ENCODE measurements around the gene SNX14.
A peak's percentile ranks its signal among the peaks of the same experiment; 100 is the strongest.
"Not testable (repeated sequence)": the region's sequence is repeated elsewhere in the genome, so short reads cannot be mapped to it uniquely, and the experiment has no call there.

The SNX14 gene

DNA sequence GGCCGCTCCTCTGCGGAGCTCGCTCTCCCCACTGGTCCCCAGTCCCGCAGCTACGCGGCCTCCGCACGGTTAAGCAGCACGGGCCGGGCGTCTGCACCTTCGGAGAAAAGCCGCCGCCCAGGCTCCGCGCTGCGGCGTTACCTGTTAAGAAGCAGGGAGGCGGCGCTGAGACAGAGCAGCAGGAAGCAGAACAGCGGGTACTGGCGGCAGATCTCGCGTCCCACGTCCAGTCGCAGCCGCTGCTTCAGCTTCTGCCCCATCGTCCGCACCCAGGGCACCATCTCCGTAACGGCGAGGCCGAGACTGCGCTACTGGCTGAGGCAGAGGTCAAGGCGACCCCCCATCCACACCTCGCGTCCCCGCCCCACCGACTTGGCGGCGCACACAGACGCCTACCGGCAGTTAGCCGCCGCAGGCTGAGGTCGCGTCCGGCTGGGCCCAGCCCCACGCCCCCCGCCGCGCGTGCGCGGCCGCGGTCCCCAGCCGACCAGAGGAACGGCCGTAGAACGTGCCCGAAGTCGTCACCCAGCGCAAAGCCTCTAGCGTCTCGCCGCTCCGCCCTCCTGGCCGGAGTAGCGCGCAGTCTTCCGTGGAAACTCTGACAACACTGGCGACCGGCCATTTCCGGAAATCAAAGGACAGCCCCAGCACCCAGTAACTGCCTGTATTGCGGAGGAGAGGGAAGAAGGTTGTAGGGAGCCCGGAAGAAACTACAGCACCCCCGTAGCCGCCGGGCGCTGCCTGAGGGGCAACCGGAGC is at the start of gene SNX14:
TSS of gene SNX14 (minus strand) at position 421 of the 759 bp plus-strand sequence. CDS start at position 281, 140 bp downstream.
- DNase-seq, result peak; percentile 65

GRCh38 chr6:85642774-85643536 is 49.3 kb upstream of the SNX14 start, which contains the start of gene SYNCRIP:
Gene SYNCRIP, minus strand, starts transcription at chr6:85642886. Its CDS starts 1,447 bp downstream, at chr6:85641439.
- peak; percentile 98 for DNase-seq

GRCh38 chr6:85641897-85642773 is 48.5 kb upstream of the SNX14 start:
- DNase-seq, result peak; percentile 53

- no peak for DNase-seq
These were observed 47.9 kb upstream of the SNX14 start for GRCh38 chr6:85641522-85641896.

- no peak for DNase-seq
These were observed 47.2 kb upstream of the SNX14 start for GRCh38 chr6:85640821-85641220.

GRCh38 chr6:85637579-85637978 is 43.9 kb upstream of the SNX14 start:
- no peak for DNase-seq

GRCh38 chr6:85632164-85632942 is 38.7 kb upstream of the SNX14 start:
- DNase-seq, result no peak

- not testable (repeated sequence) for DNase-seq
These were observed 37.5 kb upstream of the SNX14 start for GRCh38 chr6:85631117-85631516.

GRCh38 chr6:85628353-85628752 is 34.7 kb upstream of the SNX14 start:
- DNase-seq, result no peak

DNA sequence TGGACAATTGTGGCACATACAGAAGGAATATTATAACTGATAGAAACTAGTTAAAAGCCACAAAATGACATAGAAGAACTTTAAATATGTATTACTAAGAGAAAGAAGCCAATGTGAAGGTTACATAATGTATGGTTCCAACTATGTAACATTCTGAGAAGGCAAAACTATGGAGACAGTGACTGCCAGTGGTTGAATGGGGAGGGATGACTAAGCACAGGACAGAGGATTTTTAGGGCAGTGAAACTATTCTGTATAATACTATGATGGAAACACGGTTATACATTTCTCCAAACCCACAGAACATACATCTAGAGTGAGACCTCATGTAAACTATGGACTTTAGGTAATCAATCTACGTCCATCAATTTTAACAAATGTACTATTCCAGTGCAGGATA is 26.6 kb upstream of the SNX14 start:
- no peak for DNase-seq

- DNase-seq, result no peak
These were observed 21.1 kb upstream of the SNX14 start for GRCh38 chr6:85614780-85615179.

GRCh38 chr6:85612690-85613474 is 19.2 kb upstream of the SNX14 start:
- no peak for DNase-seq

DNA sequence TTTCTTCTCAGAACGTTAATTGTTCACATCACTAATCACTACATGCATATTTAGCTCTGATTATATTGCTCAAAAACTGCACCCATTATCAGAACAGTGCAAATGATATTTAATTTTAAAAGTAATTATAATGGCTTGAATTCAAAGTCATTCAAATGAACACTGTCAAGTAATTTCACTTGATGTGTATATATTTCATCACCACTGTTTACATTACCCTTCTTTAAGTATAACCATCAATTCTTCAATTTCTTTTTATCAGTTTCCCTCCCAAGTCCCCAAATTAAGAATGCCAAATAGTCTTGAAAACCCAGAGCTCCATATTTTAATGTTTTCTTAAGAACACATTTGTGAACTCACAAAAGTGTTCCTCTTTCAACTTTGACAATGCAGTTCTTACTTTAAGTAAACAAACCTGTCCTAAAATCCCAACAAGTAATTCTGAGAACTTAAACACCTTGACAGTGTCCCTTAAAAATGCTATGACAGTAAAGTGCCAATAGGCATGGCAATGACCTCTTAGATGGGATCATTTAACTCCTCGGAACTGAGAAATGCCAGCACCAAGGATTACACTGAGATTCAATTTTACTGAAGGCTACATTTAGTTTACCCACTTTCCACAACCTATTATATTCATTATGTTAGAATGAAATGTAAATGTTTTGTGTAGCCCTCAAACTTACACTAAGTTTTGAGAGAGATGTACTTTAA is 16.7 kb upstream of the SNX14 start:
- DNase-seq, result no peak

DNA sequence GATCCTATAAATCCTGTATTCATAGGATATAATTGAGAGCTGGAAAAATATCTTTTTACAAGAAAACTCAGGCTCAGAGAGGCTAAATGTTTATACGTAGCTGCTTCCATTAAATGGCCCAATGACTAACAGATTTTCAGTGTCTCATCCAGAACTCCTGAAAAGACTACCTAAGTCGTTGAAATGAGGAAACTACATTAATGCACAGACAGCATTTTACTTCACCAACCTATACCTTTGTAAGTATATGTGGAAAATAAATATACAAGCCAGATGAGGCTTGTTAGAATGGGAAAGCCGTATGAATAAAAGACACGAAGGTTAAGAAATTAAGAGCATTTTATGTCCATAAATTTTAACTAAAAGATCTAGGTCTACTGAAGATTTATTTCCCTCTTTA is 8.4 kb upstream of the SNX14 start:
- no peak for DNase-seq

DNA sequence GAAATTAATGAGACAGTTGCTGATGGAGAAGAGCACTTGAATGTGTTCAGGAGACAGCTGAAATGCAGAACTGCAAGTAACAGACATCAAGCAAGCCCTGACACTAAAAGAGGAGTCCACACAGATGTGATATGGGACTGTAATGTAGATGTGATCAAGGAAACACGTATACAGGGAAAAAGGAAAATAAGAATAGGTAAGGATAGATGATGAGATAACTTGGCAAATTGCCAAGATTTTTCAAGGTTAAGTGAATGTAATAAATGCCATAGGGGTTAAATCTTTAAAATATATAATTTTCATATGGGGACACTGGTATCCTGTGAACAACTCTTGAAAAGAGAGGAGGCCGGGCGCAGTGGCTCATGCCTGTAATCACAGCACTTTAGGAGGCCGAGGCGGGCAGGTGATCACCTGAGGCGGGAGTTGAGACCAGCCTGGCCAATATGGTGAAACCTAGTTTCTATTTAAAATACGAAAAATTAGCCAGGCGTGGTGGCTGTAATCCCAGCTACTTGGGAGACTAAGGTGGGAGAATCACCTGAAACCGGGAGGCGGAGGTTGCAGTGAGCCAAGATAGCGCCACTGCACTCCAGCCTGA is 7.2 kb upstream of the SNX14 start:
- no peak for DNase-seq

DNA sequence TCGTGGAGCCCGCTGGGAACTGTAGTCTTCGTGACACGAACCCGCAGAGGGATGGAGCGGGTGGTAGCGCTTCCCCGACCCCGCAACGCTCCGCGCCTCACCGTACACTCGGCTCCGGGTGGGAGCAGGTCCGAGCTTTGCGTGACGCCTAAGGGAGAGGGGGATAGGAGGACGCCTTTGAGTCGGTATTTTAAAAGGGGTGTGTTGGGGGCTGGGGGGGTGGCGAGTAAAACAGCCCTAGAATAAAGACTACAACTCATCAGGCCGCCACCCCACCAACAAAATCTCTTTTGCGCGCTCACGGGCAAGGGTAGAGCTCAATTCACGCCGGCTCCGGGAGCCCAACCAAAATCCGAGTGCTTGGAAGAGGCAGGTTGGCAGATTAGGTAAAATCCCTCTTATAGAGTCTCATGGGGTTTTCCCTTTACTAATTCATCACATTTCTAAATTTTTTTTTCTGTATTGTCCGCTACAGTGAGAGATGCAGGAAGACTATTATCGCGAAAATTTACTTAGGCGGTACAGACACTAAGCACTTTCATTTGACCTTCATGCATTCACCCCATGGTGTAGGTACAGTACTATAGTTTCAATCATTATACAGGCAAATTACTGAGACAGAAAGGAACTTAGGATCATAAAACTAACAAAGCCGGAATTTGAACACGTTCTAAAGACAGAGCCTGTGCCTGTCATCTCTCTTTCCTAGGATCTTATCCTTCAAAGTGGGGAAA is 706 bp upstream of the SNX14 start:
- DNase-seq, result peak; percentile 41

DNA sequence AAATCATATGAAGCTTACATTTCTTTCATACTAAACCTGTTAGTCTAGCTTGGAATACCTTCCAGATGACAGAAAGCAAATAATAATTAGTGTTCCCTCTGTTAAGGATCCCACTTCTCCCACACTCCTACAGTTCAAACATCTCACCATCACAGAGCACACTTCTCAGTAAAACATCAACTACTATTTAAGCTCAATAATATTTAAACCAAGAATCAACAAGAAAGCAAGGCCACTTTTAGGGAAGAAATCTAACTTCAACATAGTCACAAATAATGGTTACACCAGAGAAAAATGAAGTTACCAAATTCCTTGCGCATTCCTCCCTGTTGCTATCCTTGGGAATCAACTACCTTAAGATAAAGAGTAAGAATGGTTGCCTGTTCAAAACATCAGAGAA is 1.6 kb downstream of the SNX14 start:
- no peak for DNase-seq

DNA sequence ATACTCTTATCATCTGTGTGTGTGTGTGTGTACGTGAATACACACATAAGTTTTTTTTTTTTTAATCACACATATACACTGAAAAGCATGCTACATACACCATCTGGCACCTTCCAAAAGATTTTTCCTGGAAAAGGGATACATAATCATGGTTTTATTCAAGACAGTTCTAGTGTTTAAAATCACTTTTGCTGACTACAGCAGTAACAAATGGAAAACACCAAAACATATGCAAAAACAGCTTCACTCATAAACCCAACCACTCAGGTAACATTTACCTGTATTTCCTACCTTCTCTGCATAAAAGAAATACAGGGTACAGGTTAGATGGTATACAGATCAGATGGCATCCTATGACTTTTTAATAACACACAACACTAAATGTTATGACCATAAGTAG is 2.5 kb downstream of the SNX14 start:
- no peak for DNase-seq

GRCh38 chr6:85585741-85586140 is 7.9 kb downstream of the SNX14 start:
- DNase-seq, result no peak

DNA sequence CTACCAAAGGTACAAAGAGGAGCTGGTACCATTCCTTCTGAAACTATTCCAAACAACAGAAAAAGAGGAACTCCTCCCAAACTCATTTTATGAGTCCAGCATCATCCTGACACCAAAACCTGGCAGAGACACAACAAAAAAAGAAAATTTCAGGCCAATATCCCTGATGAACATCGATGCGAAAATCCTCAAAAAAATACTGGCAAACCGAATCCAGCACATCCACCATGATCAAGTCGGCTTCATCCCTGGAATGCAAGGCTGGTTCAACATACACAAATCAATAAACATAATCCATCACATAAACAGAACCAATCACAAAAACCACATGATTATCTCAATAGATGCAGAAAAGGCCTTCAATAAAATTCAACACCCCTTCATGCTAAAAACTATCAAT is 10.8 kb downstream of the SNX14 start:
- DNase-seq, result not testable (repeated sequence)
